GM21723 (cell line): Measurements from ENCODE around the gene AGAP1.

Source experiments
- ATAC-seq: cut with Tn5 transposase; IDR thresholded peaks from one replicate; pipeline ENCODE4 v1.9.1; 2021; ENCODE audit warnings: mild to moderate bottlenecking, moderate library complexity; ENCODE audit not compliant: unreplicated experiment

The AGAP1 gene

DNA sequence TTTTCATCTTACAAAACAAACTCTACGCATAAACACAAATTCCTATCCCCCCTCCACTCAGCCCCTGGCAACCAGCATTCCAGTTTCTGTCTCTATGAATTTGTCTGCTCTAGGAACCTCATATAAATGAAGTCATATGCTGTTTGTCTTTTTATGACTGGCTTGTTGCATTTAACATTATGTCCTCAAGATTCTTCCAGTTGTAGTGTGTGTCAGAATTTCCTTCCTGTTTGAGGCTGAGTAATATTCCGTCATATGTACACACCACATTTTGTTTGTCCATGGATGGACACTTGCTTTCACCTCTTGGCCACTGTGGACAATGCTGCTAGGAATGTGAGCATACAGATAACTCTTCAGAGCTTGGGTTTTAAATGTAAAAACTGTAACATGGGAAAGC, 402.2 kb downstream of the AGAP1 start:
- ATAC-seq, result no peak

DNA sequence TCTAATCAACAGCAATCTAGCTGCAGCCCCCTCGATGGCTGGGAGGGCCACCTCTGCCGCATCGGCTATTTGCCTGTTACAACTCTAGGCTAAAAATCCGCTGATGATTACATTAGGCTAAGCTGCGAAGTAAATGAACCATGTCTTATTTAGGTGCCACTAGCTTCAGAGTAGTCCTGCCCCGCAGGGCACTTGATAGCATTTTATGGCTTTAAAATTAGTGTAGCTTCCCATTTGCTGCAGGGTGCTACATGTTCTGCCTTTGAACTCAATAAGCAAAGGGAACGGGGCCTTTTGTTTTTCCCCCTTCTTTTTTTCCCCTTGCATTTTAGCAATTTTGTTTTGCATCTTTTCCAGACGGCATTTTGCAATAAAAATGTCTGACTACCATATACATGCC, 404.1 kb downstream of the AGAP1 start:
- ATAC-seq, result no peak

DNA sequence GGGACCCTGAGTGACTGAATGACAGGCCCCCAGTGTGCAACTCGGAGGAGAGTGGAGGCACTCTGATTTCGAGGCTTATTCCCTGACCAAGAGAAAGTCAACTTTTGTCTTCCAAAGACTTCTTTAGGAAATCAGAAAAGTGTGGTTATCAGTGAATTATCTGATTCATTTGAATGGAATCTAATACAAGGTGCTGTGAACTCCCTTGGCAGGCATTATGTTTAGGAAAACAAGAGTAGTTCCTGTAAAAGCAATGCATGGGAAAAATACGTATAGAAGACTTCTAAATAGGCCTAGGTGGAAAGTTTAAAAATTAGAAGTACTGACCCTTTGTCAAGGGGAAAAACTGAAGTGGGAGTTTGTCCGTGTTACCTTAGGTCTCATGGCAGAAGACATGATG, 404.9 kb downstream of the AGAP1 start:
- no peak for ATAC-seq

- no peak for ATAC-seq
Measured at GRCh38 chr2:235900631-235901030, 406.8 kb downstream of the AGAP1 start.

GRCh38 chr2:235901243-235901642, 407.4 kb downstream of the AGAP1 start:
- no peak for ATAC-seq

GRCh38 chr2:235903782-235904584, 410.1 kb downstream of the AGAP1 start:
- ATAC-seq, result no peak

- no peak for ATAC-seq
Measured at GRCh38 chr2:235904585-235904931, 410.7 kb downstream of the AGAP1 start.

GRCh38 chr2:235908826-235909225, 415.0 kb downstream of the AGAP1 start:
- ATAC-seq, result peak; percentile 88

- ATAC-seq, result no peak
Measured at GRCh38 chr2:235909358-235909757, 415.5 kb downstream of the AGAP1 start.

GRCh38 chr2:235910067-235910466, 416.2 kb downstream of the AGAP1 start:
- ATAC-seq, result no peak

DNA sequence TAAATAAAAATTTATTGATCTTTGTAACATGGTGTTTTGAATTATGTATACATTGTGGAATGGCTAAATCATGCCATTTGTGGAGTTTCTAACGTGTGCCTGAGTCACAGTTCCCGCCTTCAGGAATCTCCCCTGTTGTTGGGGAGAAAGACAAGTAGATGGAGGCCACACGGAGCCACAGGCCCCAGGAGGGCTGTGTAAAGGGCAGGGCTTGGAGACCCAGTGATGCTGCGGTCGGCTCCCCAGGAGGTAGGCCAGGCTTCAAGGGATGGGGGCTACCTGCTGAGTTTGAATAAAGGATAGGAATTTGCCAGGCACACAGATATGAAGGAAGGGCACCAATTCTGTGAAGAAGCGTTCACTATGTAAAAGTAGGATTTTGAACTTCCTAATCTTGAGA, 417.3 kb downstream of the AGAP1 start:
- no peak for ATAC-seq

GRCh38 chr2:235911633-235912233, 417.9 kb downstream of the AGAP1 start:
- no peak for ATAC-seq

GRCh38 chr2:235914756-235915155, 420.9 kb downstream of the AGAP1 start:
- ATAC-seq, result no peak

DNA sequence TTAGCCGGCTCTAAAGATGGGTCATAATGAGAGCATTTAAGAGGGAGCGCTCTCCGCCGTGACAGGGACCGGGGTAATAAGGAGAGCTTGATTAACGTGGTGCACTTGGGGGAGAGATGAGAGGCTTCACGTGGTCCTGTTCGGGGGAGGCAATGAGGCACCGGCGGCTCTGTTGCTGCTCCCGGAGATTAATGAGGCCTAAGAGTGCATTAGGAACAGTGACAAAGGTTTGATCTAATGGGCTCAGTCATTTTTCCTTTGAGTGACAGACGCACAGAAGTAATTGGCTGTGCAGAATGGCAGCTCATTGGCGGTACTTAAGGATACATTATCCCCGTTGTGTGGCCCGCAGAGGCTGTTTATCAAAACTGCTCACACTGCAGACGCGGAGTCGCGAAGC, 423.7 kb downstream of the AGAP1 start:
- ATAC-seq, result no peak

DNA sequence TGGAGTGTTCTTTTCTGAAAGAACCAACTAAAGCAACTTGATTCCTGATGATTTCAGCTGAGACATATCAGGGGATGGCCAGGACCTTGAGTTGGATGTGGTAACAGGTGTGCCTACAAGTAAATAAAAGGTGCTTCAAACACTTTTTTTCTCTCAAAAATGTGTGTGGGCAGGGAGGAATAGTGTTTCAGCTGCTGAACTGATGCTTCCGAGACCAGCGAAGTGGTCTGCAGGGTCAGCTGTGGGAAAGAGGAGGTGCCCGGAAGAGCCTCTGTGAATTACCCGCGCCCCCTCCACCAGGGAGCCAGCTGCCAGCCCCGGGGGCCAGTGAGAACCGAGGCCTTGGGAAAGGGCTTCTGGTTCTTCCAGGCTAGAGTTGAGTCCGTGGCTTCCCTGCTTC, 425.0 kb downstream of the AGAP1 start:
- no peak for ATAC-seq

DNA sequence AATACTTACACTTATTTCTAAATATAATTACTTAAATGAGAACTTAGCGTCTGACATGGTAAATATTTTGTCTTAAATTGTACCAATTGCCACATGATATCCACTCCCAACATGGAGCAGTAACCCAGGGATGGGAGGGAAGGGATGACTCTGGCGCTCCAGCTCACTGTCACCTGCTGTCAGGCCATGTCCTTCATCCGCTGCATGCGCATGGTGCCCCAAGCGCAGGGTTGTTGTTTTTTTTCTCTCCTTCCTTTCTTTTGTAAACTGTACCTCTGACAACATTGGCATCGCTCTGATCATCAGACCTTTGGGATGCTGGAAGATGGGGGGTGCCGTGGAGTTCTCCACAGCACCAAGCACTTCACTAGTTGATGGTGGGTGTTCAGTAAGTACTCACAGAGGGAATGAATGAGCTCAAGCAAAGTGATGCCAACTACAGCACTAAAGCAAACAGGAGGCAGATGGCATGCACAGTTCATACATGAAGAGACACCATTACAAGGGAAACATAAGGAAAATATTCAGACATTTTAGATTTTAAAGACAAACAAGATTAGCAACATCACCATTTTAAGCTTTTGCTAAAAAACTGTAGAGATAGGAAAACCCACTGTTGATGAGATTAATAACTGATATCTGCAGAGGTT, 426.5 kb downstream of the AGAP1 start:
- no peak for ATAC-seq

DNA sequence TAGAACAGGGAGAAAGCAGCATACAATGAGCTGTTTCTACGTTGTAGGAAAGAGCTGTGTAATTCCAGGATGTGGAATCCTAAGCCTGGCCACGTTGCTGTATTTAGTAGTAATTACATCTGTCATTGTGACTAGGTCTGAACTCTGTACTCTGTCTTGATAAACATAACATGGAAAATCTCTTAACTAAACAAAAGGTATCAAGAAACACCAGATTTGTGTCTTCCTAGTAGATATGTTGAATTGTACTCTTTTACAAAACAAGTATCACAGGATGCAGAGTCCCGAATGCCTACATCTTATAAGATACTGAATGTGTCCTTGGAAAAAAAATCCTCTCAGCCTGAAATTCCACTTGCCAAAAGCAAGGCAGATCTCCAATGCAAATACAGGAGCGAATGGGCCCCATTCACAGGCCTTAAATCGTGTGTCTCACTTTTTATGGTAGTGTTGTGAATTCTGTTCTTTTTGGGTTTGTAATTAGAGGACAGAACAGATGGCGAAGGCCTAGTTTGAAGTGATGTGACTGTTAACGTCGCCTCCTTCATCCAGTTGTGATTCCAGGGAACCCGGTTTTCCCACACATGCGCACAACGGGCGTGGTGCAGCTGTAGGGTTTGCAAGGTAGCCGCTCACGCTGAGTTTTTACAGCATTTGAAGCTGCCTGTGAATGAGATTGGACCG, 427.8 kb downstream of the AGAP1 start:
- ATAC-seq, result no peak

DNA sequence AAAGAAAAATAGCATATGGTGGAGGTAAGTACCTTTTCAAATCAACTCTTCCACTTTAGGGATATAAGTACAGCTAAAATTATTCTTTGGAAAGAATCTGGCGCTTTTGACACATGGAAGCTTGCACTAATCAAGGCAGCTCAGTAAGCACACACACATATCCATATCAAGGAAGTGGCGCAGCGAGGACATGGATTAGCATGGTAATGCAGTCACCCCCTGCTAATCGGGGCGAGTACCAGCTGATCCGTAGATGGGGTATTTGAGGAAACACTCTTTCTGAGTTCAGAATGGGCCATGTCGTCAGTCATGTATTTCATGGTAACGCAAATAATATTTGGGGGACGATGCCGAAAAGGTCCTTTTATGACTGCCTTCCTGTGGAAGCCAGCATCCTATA, 429.0 kb downstream of the AGAP1 start:
- no peak for ATAC-seq

DNA sequence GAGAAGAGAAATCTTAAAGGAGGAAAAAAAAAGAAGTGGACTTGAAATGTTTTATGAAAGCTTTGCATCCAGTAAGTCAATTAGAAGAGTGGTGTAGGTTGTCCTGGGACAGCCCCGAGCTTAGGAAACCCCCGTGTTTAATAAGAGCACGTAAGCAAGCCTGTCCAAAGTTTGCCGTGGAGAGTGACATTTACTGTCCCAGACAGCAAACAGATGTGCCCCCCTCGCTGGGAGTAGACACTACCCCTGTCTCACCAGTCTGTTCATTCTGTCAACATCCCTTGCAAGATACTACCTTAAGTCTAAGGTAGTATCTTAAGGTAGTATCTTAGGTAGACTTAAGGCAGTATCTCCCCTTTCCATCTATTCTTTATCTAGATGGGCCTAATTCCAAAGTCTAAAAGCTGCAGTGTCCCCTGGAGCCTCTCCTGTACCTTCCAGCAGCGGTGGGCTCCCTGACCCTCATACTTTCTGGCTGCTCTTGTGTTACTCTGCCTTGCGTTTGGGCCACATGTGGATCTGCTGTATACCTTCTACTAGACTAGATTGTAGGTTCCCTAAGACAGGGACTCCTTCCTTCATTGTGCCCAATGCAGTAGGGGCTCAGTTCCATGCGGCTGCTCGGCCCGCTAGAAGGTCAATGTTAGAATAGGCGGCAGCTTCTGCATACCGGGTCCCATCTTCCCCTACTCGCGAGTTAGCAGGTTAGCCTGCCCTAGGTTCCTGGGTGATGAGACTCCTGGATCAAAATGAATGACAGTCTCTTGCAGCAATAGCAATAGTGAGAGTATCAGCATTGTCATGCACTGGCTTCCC, 430.2 kb downstream of the AGAP1 start:
- no peak for ATAC-seq

GRCh38 chr2:235924675-235925063, 430.8 kb downstream of the AGAP1 start:
- no peak for ATAC-seq
